HG02623 (cell line): ENCODE results near the gene FHOD3.
A peak's percentile ranks its signal among the peaks of the same experiment; 100 is the strongest.
"Not testable (repeated sequence)": the region's sequence is repeated elsewhere in the genome, so short reads cannot be mapped to it uniquely, and the experiment has no call there.

ENCODE experiments used
- ATAC-seq: cut with Tn5 transposase; IDR thresholded peaks from one replicate; pipeline ENCODE4 v1.9.1; 2021; ENCODE audit warnings: moderate library complexity; ENCODE audit not compliant: unreplicated experiment

Gene FHOD3

GRCh38 chr18:36812678-36813077 is 515.2 kb downstream of the FHOD3 start:
- no peak for ATAC-seq

- no peak for ATAC-seq
These were observed 515.7 kb downstream of the FHOD3 start for GRCh38 chr18:36813101-36813775.

GRCh38 chr18:36813824-36814223 is 516.3 kb downstream of the FHOD3 start:
- ATAC-seq: no peak

GRCh38 chr18:36814994-36815393 is 517.5 kb downstream of the FHOD3 start:
- no peak for ATAC-seq

GRCh38 chr18:36816096-36816495 is 518.6 kb downstream of the FHOD3 start:
- not testable (repeated sequence) for ATAC-seq

- ATAC-seq: no peak
These were observed 519.5 kb downstream of the FHOD3 start for GRCh38 chr18:36817039-36817438.

- no peak for ATAC-seq
These were observed 521.1 kb downstream of the FHOD3 start for GRCh38 chr18:36818652-36819051.

GRCh38 chr18:36819621-36820020 is 522.1 kb downstream of the FHOD3 start:
- ATAC-seq: no peak

GRCh38 chr18:36821681-36822080 is 524.2 kb downstream of the FHOD3 start:
- no peak for ATAC-seq

GRCh38 chr18:36825526-36825925 is 528.0 kb downstream of the FHOD3 start:
- ATAC-seq: no peak

GRCh38 chr18:36826556-36826955 is 529.0 kb downstream of the FHOD3 start:
- no peak for ATAC-seq

GRCh38 chr18:36828157-36828629 is 530.7 kb downstream of the FHOD3 start:
- ATAC-seq: no peak

GRCh38 chr18:36828630-36829361 is 531.3 kb downstream of the FHOD3 start, which contains the start of the genes KIAA1328 and TPGS2:
Gene KIAA1328, plus strand, starts transcription at chr18:36829127. Its CDS starts 12 bp downstream, at chr18:36829139.
Gene TPGS2, minus strand, starts transcription at chr18:36829002. Its CDS starts 235 bp downstream, at chr18:36828767.
- ATAC-seq: peak; percentile 93
